Neural progenitor cell (in vitro differentiated cells): ENCODE measurements around the gene ANTXR1. TPM values are rescaled to one million over a fixed set of nuclear protein-coding genes. Genes with fewer than 3 reads are reported as not detected.

Experiments used
- DNase-seq: peaks from one replicate; pipeline ENCODE4 v3.0.0-alpha.2; 2016; ENCODE audit warnings: low spot score
- H2AFZ ChIP-seq: fragments of 200-600 bp; sonication (generic); replicated peaks from 2 replicates; pipeline ENCODE4 v1.6.1; 2016; ENCODE audit warnings: antibody characterized with exemption
- H3F3A ChIP-seq: fragments of 200-600 bp; sonication (generic); 2 replicates; pipeline ENCODE4 v1.6.1; 2016; ENCODE audit warnings: antibody characterized with exemption, low read depth
- H3K27ac ChIP-seq: fragments of 200-600 bp; sonication (generic); 2 replicates; pipeline ENCODE4 v1.5.1; 2016; ENCODE audit warnings: mild to moderate bottlenecking
- H3K27me3 ChIP-seq: fragments of 200-600 bp; sonication (generic); 2 replicates; pipeline ENCODE4 v1.6.1; 2016; ENCODE audit warnings: mild to moderate bottlenecking, moderate library complexity
- H3K36me3 ChIP-seq: fragments of 200-600 bp; sonication (generic); 2 replicates; pipeline ENCODE4 v1.5.1; 2016
- H3K4me1 ChIP-seq: fragments of 200-600 bp; sonication (generic); 2 replicates; pipeline ENCODE4 v1.6.1; 2016; ENCODE audit warnings: mixed run types
- H3K4me2 ChIP-seq: fragments of 200-600 bp; sonication (generic); 2 replicates; pipeline ENCODE4 v1.6.1; 2016
- H3K4me3 ChIP-seq: fragments of 200-600 bp; sonication (generic); 2 replicates; pipeline ENCODE4 v1.5.1; 2016
- H3K79me2 ChIP-seq: fragments of 200-600 bp; sonication (generic); 2 replicates; pipeline ENCODE4 v1.6.1; 2016; ENCODE audit warnings: low read depth
- H3K9ac ChIP-seq: fragments of 200-600 bp; sonication (generic); 2 replicates; pipeline ENCODE4 v1.6.1; 2016
- H3K9me3 ChIP-seq: fragments of 200-600 bp; sonication (generic); 2 replicates; pipeline ENCODE4 v1.5.1; 2016; ENCODE audit warnings: low read depth
- H4K20me1 ChIP-seq: fragments of 200-600 bp; sonication (generic); 2 replicates; pipeline ENCODE4 v1.6.1; 2016; ENCODE audit warnings: low read depth
- H3K27ac Mint-ChIP-seq: 3 replicates; pipeline ENCODE4 v1.8.0; 2021; ENCODE audit warnings: mixed read lengths
- H3K27me3 Mint-ChIP-seq: 2 replicates; pipeline ENCODE4 v1.8.0; 2022; ENCODE audit warnings: low read depth, mild to moderate bottlenecking, inconsistent platforms, moderate library complexity, mixed read lengths; ENCODE audit not compliant: insufficient read depth
- H3K36me3 Mint-ChIP-seq: 3 replicates; pipeline ENCODE4 v1.8.0; 2021; ENCODE audit warnings: mixed read lengths
- H3K4me1 Mint-ChIP-seq: 3 replicates; pipeline ENCODE4 v1.8.0; 2021; ENCODE audit warnings: mixed read lengths
- H3K4me3 Mint-ChIP-seq: 3 replicates; pipeline ENCODE4 v1.8.0; 2021; ENCODE audit warnings: mild to moderate bottlenecking, moderate library complexity, mixed read lengths
- H3K9me3 Mint-ChIP-seq: 3 replicates; pipeline ENCODE4 v1.8.0; 2020; ENCODE audit warnings: mixed read lengths
- EZH2 ChIP-seq: fragments of 200-600 bp; sonication (generic); IDR thresholded peaks from 2 replicates; pipeline ENCODE4 v1.6.1; 2017; ENCODE audit warnings: antibody characterized with exemption, mild to moderate bottlenecking, moderate library complexity
- EZH2phosphoT487 ChIP-seq: fragments of 200-600 bp; sonication (generic); IDR thresholded peaks from 2 replicates; pipeline ENCODE4 v1.6.1; 2017; ENCODE audit warnings: antibody characterized with exemption
- total RNA-seq: library from RNA; depleted of rRNA; stranded (reverse); fragments of >200 nt; gene quantifications from 2 replicates; pipeline ENCODE4 v1.2.3, GENCODE V29; 2015; ENCODE audit warnings: low replicate concordance
- TF ChIP-seq, protein P1 (sequence below): fragments of 200-600 bp; sonication (generic); IDR thresholded peaks from 2 replicates; pipeline ENCODE4 v1.5.1; 2017; ENCODE audit warnings: antibody characterized with exemption, mild to moderate bottlenecking

The ANTXR1 gene
- total RNA-seq, 1 donor from 2014 or later, result 6.7 TPM

DNA sequence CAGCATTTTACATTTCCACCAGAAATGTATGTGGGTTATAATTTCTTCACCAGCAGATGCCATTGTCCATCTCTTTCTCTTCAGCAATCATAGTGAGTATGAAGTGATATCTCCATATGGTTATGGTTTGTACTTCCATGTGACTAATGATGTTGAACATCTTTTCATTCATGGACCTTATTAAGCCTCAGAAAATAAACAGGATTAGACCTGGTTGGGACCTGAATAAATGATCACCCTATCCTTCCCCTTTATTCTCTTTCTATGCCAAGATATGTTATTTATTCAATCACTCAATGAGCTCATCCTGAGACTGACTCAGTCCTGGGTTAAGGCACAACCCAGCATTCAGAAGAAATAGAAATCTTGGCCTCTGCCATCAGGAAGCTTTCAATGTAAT is 86.6 kb downstream of the ANTXR1 start:
- no peaks in the 10 kb centered on the region for H4K20me1 ChIP-seq
- no peaks in the 10 kb centered on the region for H3K36me3 ChIP-seq
- peaks cover 11% of the 10 kb centered on the region for H3K4me1 ChIP-seq
- H3K4me2 ChIP-seq, result no peak overlapping the region
- H3K9ac ChIP-seq, result no peak overlapping the region
- H3K9me3 ChIP-seq, result no peaks in the 10 kb centered on the region
- H3K9me3 Mint-ChIP-seq, result no peaks in the 10 kb centered on the region
- TF ChIP-seq, protein P1, sequence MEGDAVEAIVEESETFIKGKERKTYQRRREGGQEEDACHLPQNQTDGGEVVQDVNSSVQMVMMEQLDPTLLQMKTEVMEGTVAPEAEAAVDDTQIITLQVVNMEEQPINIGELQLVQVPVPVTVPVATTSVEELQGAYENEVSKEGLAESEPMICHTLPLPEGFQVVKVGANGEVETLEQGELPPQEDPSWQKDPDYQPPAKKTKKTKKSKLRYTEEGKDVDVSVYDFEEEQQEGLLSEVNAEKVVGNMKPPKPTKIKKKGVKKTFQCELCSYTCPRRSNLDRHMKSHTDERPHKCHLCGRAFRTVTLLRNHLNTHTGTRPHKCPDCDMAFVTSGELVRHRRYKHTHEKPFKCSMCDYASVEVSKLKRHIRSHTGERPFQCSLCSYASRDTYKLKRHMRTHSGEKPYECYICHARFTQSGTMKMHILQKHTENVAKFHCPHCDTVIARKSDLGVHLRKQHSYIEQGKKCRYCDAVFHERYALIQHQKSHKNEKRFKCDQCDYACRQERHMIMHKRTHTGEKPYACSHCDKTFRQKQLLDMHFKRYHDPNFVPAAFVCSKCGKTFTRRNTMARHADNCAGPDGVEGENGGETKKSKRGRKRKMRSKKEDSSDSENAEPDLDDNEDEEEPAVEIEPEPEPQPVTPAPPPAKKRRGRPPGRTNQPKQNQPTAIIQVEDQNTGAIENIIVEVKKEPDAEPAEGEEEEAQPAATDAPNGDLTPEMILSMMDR, result no peak
- TF ChIP-seq EZH2 (no peak), EZH2phosphoT487 (no peak)
- no peak overlapping the region for H2AFZ ChIP-seq
- no peak overlapping the region for H3K4me3 ChIP-seq
- H3K27ac Mint-ChIP-seq, result no peak overlapping the region
- DNase-seq, result no peak
- no peaks in the 10 kb centered on the region for H3F3A ChIP-seq
- peaks cover 41% of the 10 kb centered on the region for H3K36me3 Mint-ChIP-seq
- H3K27me3 Mint-ChIP-seq, result peaks cover 3% of the 10 kb centered on the region
- no peak overlapping the region for H3K4me3 Mint-ChIP-seq
- H3K27ac ChIP-seq, result no peak overlapping the region
- no peaks in the 10 kb centered on the region for H3K27me3 ChIP-seq
- no peaks in the 10 kb centered on the region for H3K79me2 ChIP-seq
- H3K4me1 Mint-ChIP-seq, result peaks cover 2% of the 10 kb centered on the region

DNA sequence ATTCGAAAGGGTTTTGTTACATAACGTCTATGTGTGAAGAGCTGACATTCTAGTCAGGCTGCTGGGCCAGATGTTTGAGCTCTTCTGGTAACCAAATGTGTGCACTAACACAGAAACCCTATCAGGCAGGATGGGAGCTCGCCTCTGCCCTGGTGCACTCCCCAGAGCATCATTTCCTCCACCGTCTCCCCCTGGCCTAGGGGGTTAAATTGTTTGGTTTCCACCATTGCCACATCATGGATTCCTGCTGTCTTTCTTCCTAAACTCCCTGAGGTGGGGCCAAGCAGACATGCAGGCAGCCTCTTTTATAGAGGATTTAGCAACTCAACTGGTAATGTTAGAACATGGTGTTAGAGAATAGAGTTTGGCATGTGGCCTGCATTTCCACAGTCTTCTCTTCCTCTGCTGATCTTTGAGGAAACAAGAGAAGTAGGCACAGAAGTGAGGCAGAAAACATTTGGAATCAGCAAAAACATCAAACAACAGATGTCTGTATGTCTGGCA is 87.3 kb downstream of the ANTXR1 start:
- H3K79me2 ChIP-seq, result no peaks in the 10 kb centered on the region
- H4K20me1 ChIP-seq, result no peaks in the 10 kb centered on the region
- H3K27me3 Mint-ChIP-seq, result peaks cover 3% of the 10 kb centered on the region
- H3K4me3 ChIP-seq, result no peak overlapping the region
- peaks cover 2% of the 10 kb centered on the region for H3K4me1 Mint-ChIP-seq
- H3K36me3 Mint-ChIP-seq, result peaks cover 38% of the 10 kb centered on the region
- H3K9me3 ChIP-seq, result no peaks in the 10 kb centered on the region
- H3K9ac ChIP-seq, result no peak overlapping the region
- peaks cover 11% of the 10 kb centered on the region for H3K4me1 ChIP-seq
- TF ChIP-seq, protein P1, result no peak
- TF ChIP-seq EZH2phosphoT487, result no peak
- no peak for TF ChIP-seq EZH2
- H3F3A ChIP-seq, result no peaks in the 10 kb centered on the region
- H2AFZ ChIP-seq, result no peak overlapping the region
- no peak overlapping the region for H3K4me3 Mint-ChIP-seq
- H3K27ac ChIP-seq, result no peak overlapping the region
- no peak overlapping the region for H3K4me2 ChIP-seq
- H3K36me3 ChIP-seq, result no peaks in the 10 kb centered on the region
- H3K27ac Mint-ChIP-seq, result no peak overlapping the region
- no peak for DNase-seq
- H3K27me3 ChIP-seq, result no peaks in the 10 kb centered on the region
- no peaks in the 10 kb centered on the region for H3K9me3 Mint-ChIP-seq

DNA sequence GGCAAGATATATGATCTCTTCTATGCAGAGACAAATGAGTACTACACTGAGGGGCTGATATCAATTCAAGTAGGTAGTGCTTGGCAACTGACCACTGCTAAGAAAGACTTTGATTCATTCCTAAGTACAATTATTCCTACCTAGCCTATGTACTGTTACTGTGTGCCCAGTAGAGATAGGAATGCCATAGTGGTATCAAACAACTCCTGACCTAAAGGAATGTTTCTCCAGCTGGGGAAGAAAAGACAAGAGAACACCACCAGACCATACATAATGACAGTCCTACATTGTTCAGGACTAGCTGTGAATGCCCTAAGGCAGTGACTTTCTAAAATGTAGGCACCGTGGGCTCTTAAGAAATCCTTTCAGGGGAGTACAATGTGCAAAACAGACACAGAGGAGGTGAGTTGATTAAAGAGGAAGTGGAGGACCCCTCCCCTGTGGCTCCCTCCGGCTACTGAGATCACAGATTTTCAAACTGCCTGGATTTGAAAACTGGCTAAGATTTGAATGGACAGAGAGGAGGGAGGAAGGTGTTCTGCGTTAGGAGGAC is 89.1 kb downstream of the ANTXR1 start:
- Histone ChIP-seq H3K4me1 (peaks cover 11% of the 10 kb centered on the region), H3F3A (no peaks in the 10 kb centered on the region), H3K9me3 (no peaks in the 10 kb centered on the region), H3K79me2 (no peaks in the 10 kb centered on the region), H3K27ac (no peak overlapping the region), H3K4me3 (no peak overlapping the region), H3K27me3 (no peaks in the 10 kb centered on the region), H2AFZ (no peak overlapping the region), H4K20me1 (no peaks in the 10 kb centered on the region), H3K4me2 (peak overlapping the region; percentile 27), H3K9ac (no peak overlapping the region), H3K36me3 (no peaks in the 10 kb centered on the region)
- Mint-ChIP-seq H3K36me3 (peaks cover 43% of the 10 kb centered on the region), H3K4me1 (peaks cover 2% of the 10 kb centered on the region), H3K4me3 (no peak overlapping the region), H3K27ac (no peak overlapping the region), H3K9me3 (no peaks in the 10 kb centered on the region), H3K27me3 (peaks cover 3% of the 10 kb centered on the region)
- peak; percentile 48 for DNase-seq
- TF ChIP-seq, protein P1, result no peak
- no peak for TF ChIP-seq EZH2phosphoT487
- no peak for TF ChIP-seq EZH2
